Hematopoietic multipotent progenitor cell treated with erythropoietin and hydrocortisone succinate and interleukin-3 and kit ligand, for 6 days (in vitro differentiated cells): Measurements from ENCODE around the gene WASF1.
A peak's percentile ranks its signal among the peaks of the same experiment; 100 is the strongest.

Source experiments
- DNase-seq: peaks from one replicate; pipeline ENCODE4 v3.0.0-alpha.2; 2015

The WASF1 gene

GRCh38 chr6:110179406-110180227 is at the start of gene WASF1:
Gene WASF1 (minus strand): TSS chr6:110179670. CDS start chr6:110127601, 52,069 bp downstream.
- peak; percentile 97 for DNase-seq

- DNase-seq: no peak
Observed at GRCh38 chr6:110226261-110226660, 46.8 kb upstream of the WASF1 start.

GRCh38 chr6:110221738-110222137 is 42.3 kb upstream of the WASF1 start:
- DNase-seq: no peak

GRCh38 chr6:110217266-110217665 is 37.8 kb upstream of the WASF1 start:
- no peak for DNase-seq

GRCh38 chr6:110216140-110216539 is 36.7 kb upstream of the WASF1 start:
- no peak for DNase-seq

- no peak for DNase-seq
Observed at GRCh38 chr6:110214338-110214737, 34.9 kb upstream of the WASF1 start.

- no peak for DNase-seq
Observed at GRCh38 chr6:110211753-110212152, 32.3 kb upstream of the WASF1 start.

- DNase-seq: no peak
Observed at GRCh38 chr6:110207652-110208051, 28.2 kb upstream of the WASF1 start.

GRCh38 chr6:110201151-110201884 is 21.8 kb upstream of the WASF1 start:
- peak; percentile 71 for DNase-seq

- no peak for DNase-seq
Observed at GRCh38 chr6:110198561-110198960, 19.1 kb upstream of the WASF1 start.

- no peak for DNase-seq
Observed at GRCh38 chr6:110196874-110197273, 17.4 kb upstream of the WASF1 start.

GRCh38 chr6:110195639-110196038 is 16.2 kb upstream of the WASF1 start:
- DNase-seq: no peak

- DNase-seq: no peak
Observed at GRCh38 chr6:110191477-110191876, 12.0 kb upstream of the WASF1 start.

- DNase-seq: no peak
Observed at GRCh38 chr6:110190726-110191125, 11.3 kb upstream of the WASF1 start.

- DNase-seq: no peak
Observed at GRCh38 chr6:110188791-110189190, 9.3 kb upstream of the WASF1 start.

- DNase-seq: no peak
Observed at GRCh38 chr6:110185879-110186278, 6.4 kb upstream of the WASF1 start.

GRCh38 chr6:110183292-110183885 is 3.9 kb upstream of the WASF1 start:
- DNase-seq: no peak

- DNase-seq: peak; percentile 64
Observed at GRCh38 chr6:110181131-110182030, 1.9 kb upstream of the WASF1 start.

- no peak for DNase-seq
Observed at GRCh38 chr6:110180228-110181008, 948 bp upstream of the WASF1 start, which contains the start of gene CDC40. Gene CDC40 (plus strand): TSS chr6:110180427. CDS start chr6:110180445, 18 bp downstream.

GRCh38 chr6:110178626-110179405 is 654 bp downstream of the WASF1 start:
- peak; percentile 81 for DNase-seq
